Loucy (cell line): ENCODE results near the gene TRAPPC6A.

Source experiments
- H2AFZ ChIP-seq: fragments of 200-600 bp; sonication (generic); 2 replicates; pipeline ENCODE4 v1.6.0; 2016; ENCODE audit warnings: antibody characterized with exemption, mild to moderate bottlenecking, low read length, moderate library complexity
- H3F3A ChIP-seq: fragments of 200-600 bp; 2 replicates; pipeline ENCODE4 v1.6.0; 2016; ENCODE audit warnings: antibody characterized with exemption, low read depth, mild to moderate bottlenecking
- H3K27me3 ChIP-seq: fragments of 200-600 bp; sonication (generic); 2 replicates; pipeline ENCODE4 v1.6.1; 2014; ENCODE audit warnings: low read length, mild to moderate bottlenecking; ENCODE audit not compliant: insufficient read depth, poor library complexity, severe bottlenecking
- H3K36me3 ChIP-seq: fragments of 200-600 bp; sonication (generic); 2 replicates; pipeline ENCODE4 v1.6.1; 2016; ENCODE audit warnings: low read length; ENCODE audit not compliant: insufficient read depth
- H3K4me1 ChIP-seq: fragments of 200-600 bp; sonication (generic); 2 replicates; pipeline ENCODE4 v1.5.1; 2014; ENCODE audit warnings: low read length, mild to moderate bottlenecking; ENCODE audit not compliant: insufficient read depth, poor library complexity, severe bottlenecking
- H3K4me2 ChIP-seq: fragments of 200-600 bp; sonication (generic); 2 replicates; pipeline ENCODE4 v1.6.0; 2014; ENCODE audit warnings: antibody characterized with exemption, low read length, low read depth, mild to moderate bottlenecking; ENCODE audit not compliant: poor library complexity, severe bottlenecking
- H3K4me3 ChIP-seq: fragments of 200-600 bp; sonication (generic); 2 replicates; pipeline ENCODE4 v1.5.1; 2014; ENCODE audit warnings: low read length, mild to moderate bottlenecking, mixed read lengths; ENCODE audit not compliant: poor library complexity, severe bottlenecking
- H3K79me2 ChIP-seq: fragments of 200-600 bp; sonication (generic); 2 replicates; pipeline ENCODE4 v1.6.1; 2014; ENCODE audit warnings: low read length; ENCODE audit not compliant: insufficient read depth
- H3K9ac ChIP-seq: fragments of 200-600 bp; sonication (generic); 2 replicates; pipeline ENCODE4 v1.6.0; 2014; ENCODE audit warnings: mild to moderate bottlenecking, low read depth, low read length, moderate library complexity; ENCODE audit not compliant: poor library complexity, severe bottlenecking
- H3K9me2 ChIP-seq: fragments of 200-600 bp; sonication (generic); replicated peaks from 2 replicates; pipeline ENCODE4 v1.6.1; 2016; ENCODE audit warnings: low read depth, low read length, mixed read lengths
- H3K9me3 ChIP-seq: fragments of 200-600 bp; sonication (generic); 2 replicates; pipeline ENCODE4 v1.6.1; 2014; ENCODE audit warnings: mild to moderate bottlenecking, antibody characterized with exemption, low read length, low read depth; ENCODE audit not compliant: insufficient read depth
- H4K20me1 ChIP-seq: fragments of 200-600 bp; sonication (generic); 2 replicates; pipeline ENCODE4 v1.6.0; 2014; ENCODE audit warnings: antibody characterized with exemption, low read length, mild to moderate bottlenecking; ENCODE audit not compliant: insufficient read depth, poor library complexity, severe bottlenecking
- EZH2phosphoT487 ChIP-seq: fragments of 200-600 bp; IDR thresholded peaks from 2 replicates; pipeline ENCODE4 v1.6.1; 2018; ENCODE audit warnings: antibody characterized with exemption, mild to moderate bottlenecking, moderate library complexity, borderline replicate concordance
- TF ChIP-seq, protein P1 (sequence below): fragments of 200-600 bp; sonication (generic); conservative IDR thresholded peaks from 2 replicates; pipeline ENCODE4 v1.5.1; 2014; ENCODE audit warnings: mild to moderate bottlenecking, antibody characterized with exemption, low read length

TRAPPC6A gene

DNA sequence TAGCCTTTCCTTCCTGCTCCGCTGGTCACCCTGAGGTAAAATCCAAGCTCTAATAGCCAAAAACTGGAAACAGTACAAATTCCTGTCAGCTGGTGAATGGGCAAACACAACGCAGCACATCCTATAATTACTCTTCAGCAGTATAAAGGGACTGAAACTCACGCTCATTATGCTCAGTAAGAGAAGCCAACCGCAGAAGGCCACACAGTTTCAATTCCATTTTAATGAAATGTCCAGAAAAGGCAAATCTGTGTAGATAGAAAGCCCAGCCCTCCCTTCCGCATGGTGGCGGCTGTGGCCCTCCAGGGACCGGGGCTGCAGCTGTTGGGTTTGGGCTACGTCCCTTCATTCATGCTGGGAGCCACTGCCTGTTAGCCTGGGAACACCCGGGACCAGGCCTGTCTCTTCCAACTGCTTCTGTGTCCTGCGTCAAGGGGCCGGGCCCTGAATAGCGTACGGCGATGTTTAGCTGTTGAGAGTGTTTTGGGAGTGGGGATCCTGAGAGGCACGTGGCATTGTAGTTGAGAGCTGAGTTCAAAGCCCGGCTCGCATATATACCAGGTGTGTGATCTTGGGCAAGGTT is 40.8 kb downstream of the TRAPPC6A start:
- no peaks in the 10 kb centered on the region for H3K9me3 ChIP-seq
- peaks cover 18% of the 10 kb centered on the region; the same call in 1 of the 2 replicates for H3K36me3 ChIP-seq
- H3K9ac ChIP-seq, result no peak overlapping the region
- no peaks in the 10 kb centered on the region for H3F3A ChIP-seq
- H3K4me3 ChIP-seq, result no peak overlapping the region
- no peak overlapping the region for H2AFZ ChIP-seq
- H3K4me2 ChIP-seq, result no peak overlapping the region
- no peak for TF ChIP-seq EZH2phosphoT487
- TF ChIP-seq, protein P1, sequence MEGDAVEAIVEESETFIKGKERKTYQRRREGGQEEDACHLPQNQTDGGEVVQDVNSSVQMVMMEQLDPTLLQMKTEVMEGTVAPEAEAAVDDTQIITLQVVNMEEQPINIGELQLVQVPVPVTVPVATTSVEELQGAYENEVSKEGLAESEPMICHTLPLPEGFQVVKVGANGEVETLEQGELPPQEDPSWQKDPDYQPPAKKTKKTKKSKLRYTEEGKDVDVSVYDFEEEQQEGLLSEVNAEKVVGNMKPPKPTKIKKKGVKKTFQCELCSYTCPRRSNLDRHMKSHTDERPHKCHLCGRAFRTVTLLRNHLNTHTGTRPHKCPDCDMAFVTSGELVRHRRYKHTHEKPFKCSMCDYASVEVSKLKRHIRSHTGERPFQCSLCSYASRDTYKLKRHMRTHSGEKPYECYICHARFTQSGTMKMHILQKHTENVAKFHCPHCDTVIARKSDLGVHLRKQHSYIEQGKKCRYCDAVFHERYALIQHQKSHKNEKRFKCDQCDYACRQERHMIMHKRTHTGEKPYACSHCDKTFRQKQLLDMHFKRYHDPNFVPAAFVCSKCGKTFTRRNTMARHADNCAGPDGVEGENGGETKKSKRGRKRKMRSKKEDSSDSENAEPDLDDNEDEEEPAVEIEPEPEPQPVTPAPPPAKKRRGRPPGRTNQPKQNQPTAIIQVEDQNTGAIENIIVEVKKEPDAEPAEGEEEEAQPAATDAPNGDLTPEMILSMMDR, result no peak
- H3K9me2 ChIP-seq, result no peaks in the 10 kb centered on the region
- H3K27me3 ChIP-seq, result no peaks in the 10 kb centered on the region
- no peaks in the 10 kb centered on the region for H3K4me1 ChIP-seq
- peaks cover 9% of the 10 kb centered on the region; the same call in 1 of the 2 replicates for H3K79me2 ChIP-seq
- H4K20me1 ChIP-seq, result no peaks in the 10 kb centered on the region

DNA sequence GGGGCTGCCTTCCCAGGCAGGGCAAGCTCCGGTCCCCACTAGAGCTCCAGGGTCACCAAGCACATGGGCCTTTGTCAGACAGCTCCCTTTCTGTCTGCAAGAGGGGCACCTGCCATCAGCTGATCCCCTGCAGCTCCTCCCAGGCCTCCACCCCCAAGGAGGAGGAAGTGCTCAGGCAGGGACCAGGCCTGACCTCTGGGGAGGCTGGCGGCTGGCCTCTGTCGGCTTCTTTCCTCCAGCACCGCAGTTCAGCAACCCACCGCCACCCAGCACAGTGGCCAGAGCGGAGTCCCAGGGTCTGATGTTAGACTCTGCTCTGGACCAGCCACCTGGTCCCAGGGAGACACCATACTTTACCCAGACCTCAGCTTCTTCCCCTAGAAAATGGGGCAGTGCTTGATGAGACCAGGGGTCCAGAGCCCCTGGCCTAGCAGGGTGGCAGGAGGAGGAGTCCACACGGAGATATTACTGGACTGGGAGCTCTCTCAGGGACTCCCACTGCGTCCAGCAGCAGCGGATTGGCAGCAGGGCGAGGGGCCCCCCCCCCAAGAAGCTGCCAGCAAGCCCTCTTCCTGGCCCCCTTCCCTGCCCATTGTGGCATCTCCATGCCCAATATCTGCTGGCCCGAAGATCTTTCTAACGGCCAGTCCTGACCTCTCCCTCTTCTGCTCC is 41.4 kb downstream of the TRAPPC6A start:
- Histone ChIP-seq H4K20me1 (no peaks in the 10 kb centered on the region), H3K36me3 (peaks cover 12% of the 10 kb centered on the region; the same call in 1 of the 2 replicates), H3K9me2 (no peaks in the 10 kb centered on the region), H2AFZ (no peak overlapping the region), H3K4me2 (no peak overlapping the region), H3F3A (no peaks in the 10 kb centered on the region), H3K79me2 (peaks cover 9% of the 10 kb centered on the region; the same call in 1 of the 2 replicates), H3K9me3 (no peaks in the 10 kb centered on the region), H3K4me1 (no peaks in the 10 kb centered on the region), H3K9ac (no peak overlapping the region), H3K27me3 (no peaks in the 10 kb centered on the region), H3K4me3 (no peak overlapping the region)
- no peak for TF ChIP-seq EZH2phosphoT487
- TF ChIP-seq, protein P1, result no peak

DNA sequence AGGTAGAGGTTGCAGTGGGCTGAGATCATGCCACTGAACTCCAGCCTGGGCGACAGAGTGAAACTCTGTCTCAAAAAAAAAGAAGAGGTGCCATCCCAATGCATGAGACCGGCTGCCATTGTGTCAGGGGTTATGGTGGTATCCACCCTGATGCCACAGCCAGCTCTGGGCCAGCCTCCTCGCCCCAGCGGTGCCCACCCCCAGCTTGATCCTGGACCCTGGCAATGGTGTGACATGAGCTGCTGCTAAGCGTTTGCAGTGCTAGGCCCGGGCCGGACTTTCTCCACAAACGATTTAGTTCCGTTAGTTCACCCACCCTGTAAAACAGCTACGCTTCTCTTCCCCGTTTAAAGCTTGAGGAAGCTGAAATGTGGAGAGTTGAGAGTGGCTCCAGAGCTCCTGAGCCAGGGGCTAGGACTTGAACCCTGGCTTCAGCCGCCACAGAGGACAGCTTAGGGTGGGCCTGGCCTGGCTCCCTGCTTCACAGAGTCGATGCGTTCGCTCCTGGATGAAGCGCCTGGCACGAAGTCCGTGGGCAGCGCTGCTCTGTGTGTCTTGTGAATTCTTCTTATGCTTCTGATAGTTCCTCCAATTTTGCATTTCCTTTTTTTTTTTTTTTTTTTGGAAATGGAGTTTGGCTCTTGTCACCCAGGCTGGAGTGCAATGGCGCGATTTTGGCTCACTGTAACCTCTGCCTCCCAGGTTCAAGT is 42.7 kb downstream of the TRAPPC6A start:
- peaks cover 20% of the 10 kb centered on the region; the same call in 1 of the 2 replicates for H3K79me2 ChIP-seq

More for the DNA sequence above, 42.7 kb downstream of the TRAPPC6A start:
- H3K4me1 ChIP-seq, result no peaks in the 10 kb centered on the region
- no peaks in the 10 kb centered on the region for H4K20me1 ChIP-seq
- no peaks in the 10 kb centered on the region for H3K9me2 ChIP-seq
- no peaks in the 10 kb centered on the region; the same call in 1 of the 2 replicates for H3K36me3 ChIP-seq
- no peak overlapping the region for H3K4me3 ChIP-seq
- H2AFZ ChIP-seq, result no peak overlapping the region
- no peak overlapping the region for H3K4me2 ChIP-seq
- no peaks in the 10 kb centered on the region for H3K27me3 ChIP-seq
- TF ChIP-seq, protein P1, result no peak
- TF ChIP-seq EZH2phosphoT487, result no peak
- H3K9me3 ChIP-seq, result no peaks in the 10 kb centered on the region
- H3K9ac ChIP-seq, result no peak overlapping the region
- H3F3A ChIP-seq, result no peaks in the 10 kb centered on the region
